Activated T-cell treated with anti-CD3 and anti-CD28 coated beads, Interleukin-2, amount 50 U/mL, for 24 hours (primary cell): ENCODE results near the gene PARP15.
"Not testable (repeated sequence)": the region's sequence is repeated elsewhere in the genome, so short reads cannot be mapped to it uniquely, and the experiment has no call there.

Experiments
- DNase-seq: peaks from one replicate; pipeline ENCODE4 v3.0.0-alpha.2; 2020
- H3K27ac Mint-ChIP-seq: 2 replicates; pipeline ENCODE4 v1.8.0; 2020; ENCODE audit warnings: mild to moderate bottlenecking, mixed read lengths
- H3K27me3 Mint-ChIP-seq: 2 replicates; pipeline ENCODE4 v1.8.0; 2020; ENCODE audit warnings: mixed read lengths
- H3K36me3 Mint-ChIP-seq: 2 replicates; pipeline ENCODE4 v1.8.0; 2020; ENCODE audit warnings: low read depth, mixed read lengths
- H3K4me1 Mint-ChIP-seq: 2 replicates; pipeline ENCODE4 v1.8.0; 2020; ENCODE audit warnings: low read depth, mixed read lengths
- H3K4me3 Mint-ChIP-seq: 2 replicates; pipeline ENCODE4 v1.8.0; 2020; ENCODE audit warnings: mild to moderate bottlenecking, moderate library complexity, mixed read lengths
- H3K9me3 Mint-ChIP-seq: 2 replicates; pipeline ENCODE4 v1.8.0; 2020; ENCODE audit warnings: mixed read lengths

The PARP15 gene

GRCh38 chr3:122619040-122619439 lies 41.6 kb downstream of the PARP15 start:
- H3K27me3 Mint-ChIP-seq = no peaks in the 10 kb centered on the region
- no peaks in the 10 kb centered on the region for H3K9me3 Mint-ChIP-seq
- H3K4me1 Mint-ChIP-seq = no peaks in the 10 kb centered on the region
- H3K4me3 Mint-ChIP-seq = no peak overlapping the region
- DNase-seq = no peak
- peaks cover 56% of the 10 kb centered on the region for H3K36me3 Mint-ChIP-seq
- H3K27ac Mint-ChIP-seq = no peak overlapping the region

DNA sequence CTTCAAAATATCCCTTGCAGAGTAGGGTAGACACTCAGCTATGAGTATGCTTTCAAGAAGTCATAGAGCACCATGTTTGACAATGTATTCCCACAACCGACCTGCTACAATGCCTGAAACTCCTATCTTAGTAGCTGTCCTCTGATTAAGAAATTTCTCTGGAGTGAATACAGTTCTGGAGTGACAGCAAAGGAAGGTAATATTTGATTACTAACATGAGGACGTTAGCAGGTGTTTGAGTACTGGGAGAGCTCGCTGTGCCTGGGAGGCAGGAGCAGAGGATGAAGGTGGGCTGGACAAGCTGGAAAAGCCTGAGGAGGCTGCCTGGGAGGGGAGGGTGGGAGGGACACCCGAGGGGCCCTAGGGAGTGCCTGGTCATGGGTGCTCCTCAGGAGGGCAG lies 42.9 kb downstream of the PARP15 start:
- no peaks in the 10 kb centered on the region for H3K9me3 Mint-ChIP-seq
- peaks cover 52% of the 10 kb centered on the region for H3K36me3 Mint-ChIP-seq
- H3K4me3 Mint-ChIP-seq = no peak overlapping the region
- H3K4me1 Mint-ChIP-seq = no peaks in the 10 kb centered on the region
- no peak overlapping the region for H3K27ac Mint-ChIP-seq
- DNase-seq = no peak
- no peaks in the 10 kb centered on the region for H3K27me3 Mint-ChIP-seq

DNA sequence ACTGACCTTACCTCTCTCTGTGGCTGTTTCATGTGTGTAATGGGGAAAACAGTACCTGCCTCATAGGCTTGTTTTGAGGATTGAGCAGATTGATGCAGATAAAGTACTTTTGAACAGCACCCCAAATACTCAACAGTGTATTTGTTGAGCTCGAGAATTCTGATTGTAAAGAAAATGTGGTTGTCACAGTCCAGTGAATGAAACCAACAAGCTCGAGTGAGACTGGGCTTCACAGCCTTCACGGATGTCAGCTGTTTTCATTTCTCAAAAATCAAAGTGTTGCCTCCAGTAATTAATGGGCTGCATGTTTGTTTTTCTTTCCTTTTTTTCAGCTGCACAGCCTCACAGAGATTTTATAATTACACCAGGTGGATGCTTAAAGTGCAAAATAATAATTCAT lies 43.7 kb downstream of the PARP15 start:
- DNase-seq = no peak
- H3K9me3 Mint-ChIP-seq = no peaks in the 10 kb centered on the region
- no peaks in the 10 kb centered on the region for H3K4me1 Mint-ChIP-seq
- no peak overlapping the region for H3K4me3 Mint-ChIP-seq
- H3K36me3 Mint-ChIP-seq = peaks cover 51% of the 10 kb centered on the region
- no peak overlapping the region for H3K27ac Mint-ChIP-seq
- H3K27me3 Mint-ChIP-seq = no peaks in the 10 kb centered on the region

DNA sequence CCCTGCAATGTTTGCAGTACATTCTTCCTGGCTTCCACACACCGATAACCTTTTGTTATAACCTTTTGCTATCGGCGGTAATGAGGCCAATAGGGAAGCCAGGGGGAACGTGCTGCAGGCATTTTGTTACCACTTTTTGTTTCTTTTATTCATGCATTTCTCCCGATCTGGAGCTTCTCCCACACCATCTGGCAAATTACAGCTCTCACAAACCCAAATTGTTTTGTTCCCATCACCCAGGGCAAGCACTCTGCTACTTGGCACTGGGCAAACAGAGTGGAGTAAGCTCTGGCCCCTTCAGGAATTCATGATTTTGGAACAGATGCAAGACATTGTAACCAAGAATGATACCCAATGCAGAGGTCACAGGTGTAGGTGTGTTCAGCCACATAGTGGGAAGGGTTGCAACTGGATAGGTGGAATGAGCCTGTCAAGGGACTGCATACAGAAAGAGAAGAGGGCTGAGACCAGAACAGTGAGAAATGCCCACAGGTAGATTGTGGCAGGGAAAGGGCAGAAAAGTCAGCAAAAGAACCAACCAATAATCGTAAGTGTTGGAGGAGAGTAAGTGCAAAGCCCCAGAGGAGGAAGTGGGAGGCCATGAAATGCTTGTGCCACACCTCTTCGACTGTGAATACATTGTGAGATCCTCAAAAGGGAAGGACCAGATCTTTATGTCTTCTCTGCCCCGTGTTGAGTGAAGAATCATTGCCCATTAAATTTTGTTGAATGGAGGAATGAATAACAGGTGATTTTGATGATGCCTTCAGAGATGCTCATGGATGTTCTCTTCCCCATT lies 45.8 kb downstream of the PARP15 start:
- H3K27ac Mint-ChIP-seq = no peak overlapping the region

GRCh38 chr3:122626515-122627180 lies 49.2 kb downstream of the PARP15 start:
- DNase-seq = no peak
- Mint-ChIP-seq H3K27ac (no peak overlapping the region), H3K27me3 (no peaks in the 10 kb centered on the region), H3K4me3 (no peak overlapping the region), H3K4me1 (no peaks in the 10 kb centered on the region), H3K36me3 (peaks cover 42% of the 10 kb centered on the region), H3K9me3 (no peaks in the 10 kb centered on the region)

More for the DNA sequence above, 45.8 kb downstream of the PARP15 start:
- no peaks in the 10 kb centered on the region for H3K27me3 Mint-ChIP-seq
- H3K4me1 Mint-ChIP-seq = no peaks in the 10 kb centered on the region
- no peak for DNase-seq
- H3K36me3 Mint-ChIP-seq = peaks cover 51% of the 10 kb centered on the region
- no peak overlapping the region for H3K4me3 Mint-ChIP-seq
- H3K9me3 Mint-ChIP-seq = no peaks in the 10 kb centered on the region

DNA sequence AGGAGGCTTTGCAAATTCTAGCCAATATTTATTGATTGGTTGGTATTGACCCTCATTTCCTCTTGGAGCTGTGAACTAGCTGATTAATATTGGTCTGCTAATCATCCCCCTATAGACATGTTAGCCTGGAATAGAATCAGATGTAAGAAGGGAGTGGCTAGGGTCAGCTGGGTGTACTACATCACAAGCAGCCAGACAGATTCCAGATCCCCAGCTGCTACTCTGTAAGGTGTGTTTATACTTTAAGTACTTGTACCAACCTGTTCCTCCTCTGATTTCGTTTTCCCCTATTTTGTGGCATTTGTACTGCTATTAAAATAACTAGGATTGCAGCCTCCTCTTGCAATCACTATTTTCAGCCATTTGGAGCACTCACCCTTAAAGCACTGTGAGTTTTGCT lies 49.9 kb downstream of the PARP15 start:
- no peak overlapping the region for H3K4me3 Mint-ChIP-seq
- no peaks in the 10 kb centered on the region for H3K4me1 Mint-ChIP-seq
- H3K27ac Mint-ChIP-seq = no peak overlapping the region
- DNase-seq = no peak
- H3K27me3 Mint-ChIP-seq = no peaks in the 10 kb centered on the region
- peaks cover 36% of the 10 kb centered on the region for H3K36me3 Mint-ChIP-seq
- no peaks in the 10 kb centered on the region for H3K9me3 Mint-ChIP-seq

GRCh38 chr3:122628567-122628966 lies 51.1 kb downstream of the PARP15 start:
- no peaks in the 10 kb centered on the region for H3K4me1 Mint-ChIP-seq
- H3K4me3 Mint-ChIP-seq = no peak overlapping the region
- H3K36me3 Mint-ChIP-seq = peaks cover 24% of the 10 kb centered on the region
- no peaks in the 10 kb centered on the region for H3K27me3 Mint-ChIP-seq
- no peak overlapping the region for H3K27ac Mint-ChIP-seq
- no peak for DNase-seq
- no peaks in the 10 kb centered on the region for H3K9me3 Mint-ChIP-seq

DNA sequence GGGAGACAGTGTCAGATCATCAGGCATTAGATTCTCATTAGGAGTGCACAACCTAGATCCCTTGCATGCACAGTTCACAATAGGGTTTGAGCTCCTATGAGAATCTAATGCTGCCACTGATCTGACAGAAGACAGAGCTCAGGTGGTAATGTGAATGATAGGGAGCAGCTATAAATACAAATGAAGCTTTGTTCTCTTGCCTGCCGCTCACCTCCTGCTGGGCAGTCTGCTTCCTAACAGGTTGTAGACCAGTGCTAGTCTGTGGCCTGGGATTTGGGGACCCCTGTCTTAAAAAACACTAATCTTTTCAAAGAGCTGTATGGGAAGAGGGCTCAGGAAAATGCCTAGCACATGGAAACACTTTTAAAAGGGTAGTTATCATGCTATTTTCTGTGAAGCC lies 52.3 kb downstream of the PARP15 start:
- Mint-ChIP-seq H3K9me3 (no peaks in the 10 kb centered on the region), H3K27me3 (no peaks in the 10 kb centered on the region), H3K27ac (no peak overlapping the region), H3K4me1 (no peaks in the 10 kb centered on the region), H3K36me3 (peaks cover 23% of the 10 kb centered on the region), H3K4me3 (no peak overlapping the region)
- no peak for DNase-seq

DNA sequence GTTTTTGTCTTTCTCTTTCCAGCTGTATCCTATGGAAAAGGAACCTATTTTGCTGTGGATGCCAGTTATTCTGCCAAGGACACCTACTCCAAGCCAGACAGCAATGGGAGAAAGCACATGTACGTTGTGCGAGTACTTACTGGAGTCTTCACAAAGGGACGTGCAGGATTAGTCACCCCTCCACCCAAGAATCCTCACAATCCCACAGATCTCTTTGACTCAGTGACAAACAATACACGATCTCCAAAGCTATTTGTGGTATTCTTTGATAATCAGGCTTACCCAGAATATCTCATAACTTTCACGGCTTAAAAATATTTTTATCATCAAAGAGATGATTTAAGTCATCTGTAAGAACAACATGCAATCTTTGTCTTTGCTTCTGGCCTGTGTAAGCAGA lies 58.3 kb downstream of the PARP15 start:
- Mint-ChIP-seq H3K27me3 (no peaks in the 10 kb centered on the region), H3K4me1 (no peaks in the 10 kb centered on the region), H3K36me3 (peaks cover 26% of the 10 kb centered on the region), H3K4me3 (no peak overlapping the region), H3K27ac (no peak overlapping the region), H3K9me3 (no peaks in the 10 kb centered on the region)
- DNase-seq = no peak

DNA sequence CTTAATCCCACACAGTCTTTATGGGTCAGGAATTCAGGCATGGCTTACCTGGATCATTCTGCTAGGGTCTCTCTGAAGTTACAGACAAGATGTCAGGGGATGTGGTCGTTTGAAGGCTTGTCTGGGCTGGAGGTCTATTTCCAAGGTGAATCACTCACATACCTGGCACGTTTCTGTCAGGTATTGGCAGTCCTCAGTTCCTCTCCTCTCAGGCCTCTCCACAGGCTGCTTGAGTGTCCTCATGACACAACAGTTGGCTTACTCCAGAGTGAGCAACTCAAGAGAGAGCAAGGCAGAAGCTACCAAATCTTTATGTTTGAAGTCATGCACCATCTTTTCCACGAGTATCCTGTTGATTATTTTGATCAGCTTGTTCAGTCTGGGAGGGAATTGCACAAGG lies 59.2 kb downstream of the PARP15 start:
- no peak overlapping the region for H3K4me3 Mint-ChIP-seq
- H3K27ac Mint-ChIP-seq = no peak overlapping the region
- no peak for DNase-seq
- H3K36me3 Mint-ChIP-seq = peaks cover 26% of the 10 kb centered on the region
- H3K9me3 Mint-ChIP-seq = no peaks in the 10 kb centered on the region
- no peaks in the 10 kb centered on the region for H3K4me1 Mint-ChIP-seq
- no peaks in the 10 kb centered on the region for H3K27me3 Mint-ChIP-seq

- Mint-ChIP-seq H3K4me3 (no peak overlapping the region), H3K4me1 (peaks cover 9% of the 10 kb centered on the region), H3K27me3 (no peaks in the 10 kb centered on the region), H3K9me3 (no peaks in the 10 kb centered on the region), H3K27ac (no peak overlapping the region), H3K36me3 (peaks cover 20% of the 10 kb centered on the region)
- no peak for DNase-seq
Observed at GRCh38 chr3:122640437-122640999, 63.1 kb downstream of the PARP15 start.

DNA sequence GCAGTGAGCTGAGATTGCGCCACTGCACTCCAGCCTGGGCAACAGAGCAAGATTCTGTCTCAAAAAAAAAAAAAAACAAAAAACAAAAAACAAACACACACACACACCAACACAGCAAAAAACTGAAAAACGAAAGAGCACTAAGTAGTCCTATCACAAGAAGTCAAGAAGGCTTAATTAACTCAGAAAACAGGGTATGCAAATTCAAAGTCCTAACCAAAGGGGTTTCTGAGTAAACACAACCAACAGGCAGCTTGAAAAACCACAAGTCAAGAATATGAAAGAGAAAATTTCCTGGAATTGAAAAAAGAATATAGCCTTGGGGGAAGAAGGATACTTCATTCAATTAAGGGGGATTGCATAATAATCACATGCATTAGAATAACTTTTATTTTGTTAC lies 65.5 kb downstream of the PARP15 start:
- Mint-ChIP-seq H3K9me3 (no peaks in the 10 kb centered on the region), H3K4me3 (no peak overlapping the region), H3K36me3 (peaks cover 3% of the 10 kb centered on the region), H3K27ac (no peak overlapping the region), H3K27me3 (no peaks in the 10 kb centered on the region), H3K4me1 (peaks cover 9% of the 10 kb centered on the region)
- no peak for DNase-seq

DNA sequence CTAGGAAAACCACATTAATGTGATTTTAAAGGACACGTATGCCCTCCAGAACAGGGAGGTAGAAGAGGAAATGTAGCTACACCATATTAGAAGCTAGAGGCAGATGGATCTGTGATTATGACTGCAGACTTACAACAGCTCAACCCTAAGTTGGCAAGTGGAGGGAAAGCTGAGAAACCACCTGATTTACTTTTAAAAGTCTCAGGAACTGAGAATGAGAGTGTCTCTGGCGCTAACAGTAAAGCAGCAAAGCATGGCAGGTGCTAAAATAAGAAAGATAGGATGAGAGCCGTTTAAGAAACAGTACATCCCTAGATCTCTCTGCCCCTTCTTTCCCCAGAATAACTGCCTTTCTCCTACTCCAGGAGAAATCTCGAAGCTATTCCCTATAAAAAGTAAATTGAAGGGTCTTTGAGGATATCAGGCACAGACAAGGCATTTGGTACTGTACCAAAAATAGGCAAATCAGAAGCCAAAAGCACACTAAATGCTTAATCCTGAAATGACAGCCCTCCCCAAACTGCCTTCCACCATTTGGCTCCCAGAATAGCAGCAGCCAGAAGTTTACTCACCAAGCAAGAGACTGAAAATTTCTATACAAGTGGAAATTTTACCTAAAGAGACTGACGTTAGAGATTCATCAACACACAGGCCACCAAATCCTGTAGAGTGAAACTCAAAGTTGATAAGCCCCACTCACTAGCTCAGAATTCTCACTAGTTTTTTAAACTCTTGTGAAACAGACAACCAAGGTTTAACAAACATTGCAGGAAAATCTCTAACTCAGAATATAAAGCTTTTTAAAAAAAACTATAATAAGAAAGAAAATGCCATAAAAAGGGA lies 68.9 kb downstream of the PARP15 start:
- Mint-ChIP-seq H3K27ac (no peak overlapping the region), H3K36me3 (no peaks in the 10 kb centered on the region)

DNA sequence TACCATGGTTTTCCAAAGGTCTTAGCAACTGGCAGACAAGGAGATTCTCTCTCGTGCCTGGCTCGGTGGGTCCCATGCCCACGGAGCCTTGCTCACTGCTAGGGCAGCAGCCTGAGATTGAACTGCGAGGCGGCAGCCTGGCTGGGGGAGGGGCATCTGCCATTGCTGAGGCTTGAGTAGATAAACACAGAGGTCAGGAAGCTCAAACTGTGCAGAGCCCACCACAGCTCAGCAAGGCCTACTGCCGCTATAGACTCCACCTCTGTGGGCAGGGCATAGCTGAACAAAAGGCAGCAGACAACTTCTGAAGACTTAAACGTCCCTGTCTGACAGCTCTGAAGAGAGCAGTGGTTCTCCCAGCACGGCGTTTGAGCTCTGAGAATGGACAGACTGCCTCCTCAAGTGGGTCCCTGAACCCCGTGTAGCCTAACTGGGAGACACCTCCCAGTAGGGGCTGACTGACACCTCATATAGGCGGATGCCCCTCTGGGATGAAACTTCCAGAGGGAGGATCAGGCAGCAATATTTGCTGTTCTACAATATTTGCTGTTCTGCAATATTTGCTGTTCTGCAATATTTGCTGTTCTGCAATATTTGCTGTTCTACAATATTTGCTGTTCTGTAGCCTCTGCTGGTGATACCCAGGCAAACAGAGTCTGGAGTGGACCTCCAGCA lies 73.9 kb downstream of the PARP15 start:
- H3K36me3 Mint-ChIP-seq, H3K27me3 Mint-ChIP-seq, H3K27ac Mint-ChIP-seq, H3K4me1 Mint-ChIP-seq, DNase-seq, H3K9me3 Mint-ChIP-seq, H3K4me3 Mint-ChIP-seq: not testable (repeated sequence)

More for the DNA sequence above, 68.9 kb downstream of the PARP15 start:
- H3K27me3 Mint-ChIP-seq = peaks cover 6% of the 10 kb centered on the region
- H3K4me1 Mint-ChIP-seq = peaks cover 9% of the 10 kb centered on the region
- H3K4me3 Mint-ChIP-seq = no peak overlapping the region
- DNase-seq = no peak
- H3K9me3 Mint-ChIP-seq = no peaks in the 10 kb centered on the region
